RWPE1 (cell line): ENCODE results near the gene CCSER2.
"Not testable (repeated sequence)": the region's sequence is repeated elsewhere in the genome, so short reads cannot be mapped to it uniquely, and the experiment has no call there.

Source experiments
- CTCF ChIA-PET: fragments of 350-600 bp; sonication (Branson Sonifier 250); formaldehyde crosslinking; extraction: SDS; loops from one replicate; lab custom pipeline; 2021; lab: Yijun Ruan, JAX
- POLR2A ChIA-PET: fragments of 400-600 bp; formaldehyde crosslinking; extraction: SDS; loops from one replicate; lab custom pipeline; 2020; ENCODE audit warnings: antibody characterized with exemption; ENCODE audit not compliant: low non-redundant PET; lab: Yijun Ruan, JAX
- DNase-seq: peaks from one replicate; pipeline ENCODE4 v3.0.0; 2012; ENCODE audit warnings: low spot score
- H3K27ac ChIP-seq: fragments of 450-650 bp; 2 replicates; pipeline ENCODE4 v1.5.1; 2017
- TF ChIP-seq, protein P1 (sequence below): fragments of 450-650 bp; conservative IDR thresholded peaks from 2 replicates; pipeline ENCODE4 v1.5.1; 2017; ENCODE audit warnings: low read depth, mild to moderate bottlenecking

Gene CCSER2

GRCh38 chr10:84401854-84402611, 73.6 kb downstream of the CCSER2 start:
- TF ChIP-seq, protein P1, sequence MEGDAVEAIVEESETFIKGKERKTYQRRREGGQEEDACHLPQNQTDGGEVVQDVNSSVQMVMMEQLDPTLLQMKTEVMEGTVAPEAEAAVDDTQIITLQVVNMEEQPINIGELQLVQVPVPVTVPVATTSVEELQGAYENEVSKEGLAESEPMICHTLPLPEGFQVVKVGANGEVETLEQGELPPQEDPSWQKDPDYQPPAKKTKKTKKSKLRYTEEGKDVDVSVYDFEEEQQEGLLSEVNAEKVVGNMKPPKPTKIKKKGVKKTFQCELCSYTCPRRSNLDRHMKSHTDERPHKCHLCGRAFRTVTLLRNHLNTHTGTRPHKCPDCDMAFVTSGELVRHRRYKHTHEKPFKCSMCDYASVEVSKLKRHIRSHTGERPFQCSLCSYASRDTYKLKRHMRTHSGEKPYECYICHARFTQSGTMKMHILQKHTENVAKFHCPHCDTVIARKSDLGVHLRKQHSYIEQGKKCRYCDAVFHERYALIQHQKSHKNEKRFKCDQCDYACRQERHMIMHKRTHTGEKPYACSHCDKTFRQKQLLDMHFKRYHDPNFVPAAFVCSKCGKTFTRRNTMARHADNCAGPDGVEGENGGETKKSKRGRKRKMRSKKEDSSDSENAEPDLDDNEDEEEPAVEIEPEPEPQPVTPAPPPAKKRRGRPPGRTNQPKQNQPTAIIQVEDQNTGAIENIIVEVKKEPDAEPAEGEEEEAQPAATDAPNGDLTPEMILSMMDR = no peak
- ChIA-PET POLR2A (no interaction called here), CTCF (no interaction called here)
- peak; percentile 24 for DNase-seq
- H3K27ac ChIP-seq = no peak overlapping the region

- TF ChIP-seq, protein P1 = no peak
- ChIA-PET CTCF (no interaction called here), POLR2A (no interaction called here)
- no peak overlapping the region for H3K27ac ChIP-seq
- DNase-seq = no peak
Measured at GRCh38 chr10:84404783-84405182, 76.4 kb downstream of the CCSER2 start.

DNA sequence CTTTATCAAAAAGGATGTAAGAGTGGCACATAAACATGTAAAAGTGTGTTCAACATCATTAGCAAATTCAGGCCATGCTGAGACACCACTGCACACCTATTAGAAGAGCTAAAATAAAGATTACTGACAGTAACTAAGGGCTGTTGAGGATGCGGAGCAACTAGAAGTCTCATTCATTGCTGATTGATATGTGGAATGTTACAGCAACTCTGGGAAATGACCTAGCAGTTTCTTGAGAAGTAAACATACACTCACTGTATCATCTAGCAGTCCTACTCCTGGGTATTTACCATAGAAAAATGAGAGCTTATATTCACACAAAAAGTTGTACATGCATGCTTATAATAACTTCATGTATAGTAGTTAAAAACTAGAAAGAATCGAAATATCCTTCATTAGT, 77.3 kb downstream of the CCSER2 start:
- no peak overlapping the region for H3K27ac ChIP-seq
- ChIA-PET POLR2A (no interaction called here), CTCF (interaction anchor here (1.2 kb wide), 1 partner anchor 10 kb away, joined by 4 read pairs; no protein-coding TSS in a partner anchor)
- DNase-seq = no peak
- TF ChIP-seq, protein P1 = no peak

GRCh38 chr10:84406561-84406960, 78.2 kb downstream of the CCSER2 start:
- DNase-seq = no peak
- H3K27ac ChIP-seq = no peak overlapping the region
- ChIA-PET CTCF (no interaction called here), POLR2A (no interaction called here)
- TF ChIP-seq, protein P1 = no peak

DNA sequence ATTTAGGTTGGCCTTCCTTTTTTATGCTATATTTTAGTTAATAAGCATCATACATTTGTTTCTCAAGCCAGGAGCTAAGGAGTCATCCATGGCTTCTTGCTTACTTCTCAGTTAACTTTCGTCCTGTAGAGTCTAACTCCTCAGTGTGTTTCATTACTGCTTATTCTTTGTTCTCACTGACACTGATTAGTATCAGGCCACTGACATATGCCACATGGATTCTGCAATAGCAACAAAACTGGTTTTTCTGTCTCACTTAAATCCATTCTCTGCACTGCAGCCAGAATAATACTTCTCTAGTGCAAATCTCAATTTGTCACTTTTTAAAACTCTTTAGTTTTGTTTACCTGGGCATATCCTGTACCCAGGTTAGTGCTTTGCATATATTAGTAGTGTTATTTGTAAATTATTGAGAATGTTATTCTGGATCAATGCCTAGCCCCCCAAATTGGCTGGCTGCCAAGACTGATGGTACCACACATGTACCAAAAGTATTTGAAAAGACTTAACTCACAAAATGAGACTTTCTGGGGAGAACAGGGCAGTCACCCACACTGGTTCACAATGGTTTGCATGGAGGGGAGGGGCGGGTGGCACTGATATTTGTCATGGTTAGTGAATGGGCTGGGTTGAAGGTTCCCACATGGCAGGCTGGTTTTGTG, 79.1 kb downstream of the CCSER2 start:
- CTCF ChIA-PET = no interaction called here
- POLR2A ChIA-PET = no interaction called here
- H3K27ac ChIP-seq = no peak overlapping the region
- TF ChIP-seq, protein P1 = no peak
- DNase-seq = no peak

- DNase-seq = no peak
- H3K27ac ChIP-seq = no peak overlapping the region
- ChIA-PET CTCF (interaction anchor here (0.7 to 1.1 kb wide), 2 partner anchors 17 to 51 kb away, joined by 3 to 4 read pairs; no protein-coding TSS in a partner anchor), POLR2A (no interaction called here)
- TF ChIP-seq, protein P1 = no peak
Measured at GRCh38 chr10:84412482-84412881, 84.1 kb downstream of the CCSER2 start.

GRCh38 chr10:84414110-84414509, 85.7 kb downstream of the CCSER2 start:
- CTCF ChIA-PET = interaction anchor here (1.0 kb wide), 1 partner anchor 17 kb away, joined by 3 read pairs; no protein-coding TSS in a partner anchor
- POLR2A ChIA-PET, H3K27ac ChIP-seq, DNase-seq: not testable (repeated sequence)
